K562 (cell line): Measurements from ENCODE around the gene TMEM132C. TPM values are rescaled to one million over a fixed set of nuclear protein-coding genes. Genes with fewer than 3 reads are reported as not detected.

Experiments
- ATAC-seq: fragments of 200-7000 bp; cut with Tn5 transposase; 3 replicates; pipeline ENCODE4 v1.9.1; 2020; ENCODE audit warnings: moderate library complexity
- BruUV-seq: library from RNA; stranded (reverse); fragments of 400-500 nt; replicated peaks from 2 replicates; lab custom pipeline; 2021; lab: Mats Ljungman, UMichigan
- CTCF ChIA-PET: fragments of 300-600 bp; formaldehyde crosslinking; extraction: SDS; loops from one replicate; lab custom pipeline; 2021; ENCODE audit warnings: low intra/inter-chr PET ratio; lab: Yijun Ruan, JAX
- POLR2A ChIA-PET: fragments of 300-600, 350-650 bp; sonication (Branson Sonifier 250); formaldehyde crosslinking; extraction: SDS; loops from one replicate; lab custom pipeline; 2021; ENCODE audit warnings: antibody characterized with exemption, inconsistent platforms; lab: Yijun Ruan, JAX
- DNase-seq, 4 experiments: peaks; one replicate each; pipeline versions ENCODE4 v3.0.0 to v3.0.0-alpha.2; 2011 to 2018; ENCODE audit warnings: low spot score in 3 of 4, mixed read lengths in 3 of 4; ENCODE audit errors: extremely low read depth in 1 of 4
- FAIRE-seq: peaks from 2 replicates; lab custom pipeline; 2011; peaks lifted over from hg19 to GRCh38; lab: Jason Lieb, UNC
- H2AFZ ChIP-seq: 2 replicates; pipeline ENCODE4 v1.6.0; 2011; ENCODE audit warnings: low read depth, low read length, control low read depth, inconsistent platforms
- H3K27ac ChIP-seq: fragments of 200-600 bp; 3 replicates; pipeline ENCODE4 v1.8.0; 2011; ENCODE audit warnings: low read depth, mild to moderate bottlenecking, control low read depth, inconsistent platforms, low read length, moderate library complexity, mixed read lengths; ENCODE audit errors: extremely low read depth
- H3K27me3 ChIP-seq, 2 experiments: fragments of 300-600 bp in 1 of 2; 2 replicates in 1 of 2; 3 replicates in 1 of 2; pipeline versions ENCODE4 v1.6.0 to v1.8.0; 2011; ENCODE audit warnings: inconsistent platforms in 2 of 2, low read length in 2 of 2, mild to moderate bottlenecking in 1 of 2, mixed read lengths in 1 of 2, moderate library complexity in 1 of 2; ENCODE audit not compliant: control insufficient read depth in 2 of 2, insufficient read depth in 2 of 2
- H3K36me3 ChIP-seq: fragments of 300-600 bp; 3 replicates; pipeline ENCODE4 v1.8.0; 2011; ENCODE audit warnings: mild to moderate bottlenecking, low read length, inconsistent platforms; ENCODE audit not compliant: control insufficient read depth, insufficient read depth
- H3K4me1 ChIP-seq, 2 experiments: fragments of 200-600 bp in 1 of 2; replicated peaks in 1 of 2; 2 replicates in 1 of 2; 3 replicates in 1 of 2; pipeline versions ENCODE4 v1.5.1 to v1.8.0; 2011; ENCODE audit warnings: inconsistent platforms in 2 of 2, low read length in 2 of 2, mild to moderate bottlenecking in 1 of 2, mixed read lengths in 1 of 2, moderate library complexity in 1 of 2; ENCODE audit not compliant: control insufficient read depth in 2 of 2, insufficient read depth in 2 of 2
- H3K4me2 ChIP-seq: 2 replicates; pipeline ENCODE4 v1.6.1; 2011; ENCODE audit warnings: low read length, control low read depth, inconsistent platforms, mixed read lengths; ENCODE audit not compliant: insufficient read depth
- H3K4me3 ChIP-seq: fragments of 200-600 bp; sonication (generic), shearing (Covaris generic); 2 replicates; pipeline ENCODE4 v1.5.1; 2016; ENCODE audit warnings: control low read depth, inconsistent platforms
- H3K79me2 ChIP-seq: fragments of 200-600 bp; 3 replicates; pipeline ENCODE4 v1.8.0; 2011; ENCODE audit warnings: low read length, inconsistent platforms; ENCODE audit not compliant: control insufficient read depth, insufficient read depth
- H3K9ac ChIP-seq, 2 experiments: 2 replicates each; pipeline versions ENCODE4 v1.6.0 to v1.6.1; 2011; ENCODE audit warnings: low read depth in 2 of 2, low read length in 2 of 2, control low read depth in 1 of 2, inconsistent platforms in 1 of 2, mild to moderate bottlenecking in 1 of 2, mixed read lengths in 1 of 2; ENCODE audit not compliant: insufficient read depth in 1 of 2
- H3K9me1 ChIP-seq: one replicate; pipeline ENCODE4 v1.6.0; 2011; ENCODE audit warnings: inconsistent platforms, mild to moderate bottlenecking, low read length, moderate library complexity; ENCODE audit not compliant: control insufficient read depth, insufficient read depth
- H3K9me3 ChIP-seq: replicated peaks from 2 replicates; pipeline ENCODE4 v1.5.1; 2011; ENCODE audit warnings: low read depth, low read length, inconsistent platforms; ENCODE audit not compliant: control insufficient read depth, insufficient read depth
- H4K20me1 ChIP-seq: replicated peaks from 2 replicates; pipeline ENCODE4 v1.6.1; 2011; ENCODE audit warnings: low read length, inconsistent platforms, mixed read lengths; ENCODE audit not compliant: control insufficient read depth, insufficient read depth
- DEAF1 ChIP-seq: fragments of 450-650 bp; formaldehyde crosslinking; IDR thresholded peaks from 2 replicates; pipeline ENCODE4 v1.4.0; 2020; ENCODE audit warnings: mild to moderate bottlenecking, moderate library complexity
- ELF4 ChIP-seq: fragments of 450-650 bp; formaldehyde crosslinking; IDR thresholded peaks from 2 replicates; pipeline ENCODE4 v1.4.0; 2022; ENCODE audit warnings: missing genetic modification characterization
- FOXP1 ChIP-seq: sonication (generic); formaldehyde crosslinking; IDR thresholded peaks from 2 replicates; pipeline ENCODE4 v1.8.0; 2022; ENCODE audit warnings: mild to moderate bottlenecking, missing genetic modification reagents
- TAF15 ChIP-seq: fragments of 200-400 bp; formaldehyde crosslinking; IDR thresholded peaks from 2 replicates; pipeline ENCODE4 v1.6.1; 2017; ENCODE audit warnings: mild to moderate bottlenecking, low read depth, low read length, moderate library complexity
- TAF9B ChIP-seq: fragments of 450-650 bp; IDR thresholded peaks from 2 replicates; pipeline ENCODE4 v1.6.1; 2018; ENCODE audit warnings: mild to moderate bottlenecking; ENCODE audit not compliant: partially characterized antibody
- TOE1 ChIP-seq, 2 experiments: fragments of 450-650 bp in 1 of 2; sonication (generic) in 1 of 2; formaldehyde crosslinking in 1 of 2; IDR thresholded peaks; 2 replicates each; pipeline versions ENCODE4 v1.7.1 to v1.8.0; 2016 to 2022; ENCODE audit warnings: borderline replicate concordance in 2 of 2, mild to moderate bottlenecking in 2 of 2, antibody characterized with exemption in 1 of 2, inconsistent platforms in 1 of 2, low read depth in 1 of 2, missing genetic modification reagents in 1 of 2, moderate library complexity in 1 of 2
- ZBTB7A ChIP-seq: IDR thresholded peaks from 2 replicates; pipeline ENCODE4 v1.6.1; 2011; ENCODE audit warnings: low read depth, mild to moderate bottlenecking, low read length, moderate library complexity, borderline replicate concordance; ENCODE audit not compliant: control insufficient read depth
- ZNF318 ChIP-seq, 2 experiments: fragments of 450-650 bp; IDR thresholded peaks; 2 replicates each; pipeline ENCODE4 v1.6.1; 2016; ENCODE audit warnings: mild to moderate bottlenecking in 2 of 2, borderline replicate concordance in 1 of 2, low read depth in 1 of 2, moderate library complexity in 1 of 2
- ZNF699 ChIP-seq: fragments of 250-450 bp; sonication (Bioruptor Pico); IDR thresholded peaks from 2 replicates; pipeline ENCODE4 v1.8.0; 2021; ENCODE audit warnings: mild to moderate bottlenecking, moderate library complexity; ENCODE audit not compliant: insufficient replicate concordance
- ZNF76 ChIP-seq: fragments of 250-450 bp; sonication (Bioruptor Pico); IDR thresholded peaks from 2 replicates; pipeline ENCODE4 v1.4.0; 2020; ENCODE audit warnings: mild to moderate bottlenecking, moderate library complexity, borderline replicate concordance
- WGBS: fragments of 100-300 bp; shearing (Covaris generic); methylation state at CpG from one replicate; pipeline ENCODE4 v1.1.6; 2016; ENCODE audit warnings: low coverage, mixed read lengths; ENCODE audit not compliant: insufficient coverage; ENCODE audit errors: missing lambda C conversion rate; 5-methylcytosine and 5-hydroxymethylcytosine counted together
- in situ Hi-C: fragments of 300-500 bp; cut with MboI; formaldehyde crosslinking; loops from 4 replicates; pipeline ENCODE4 v1.15.0; 2018; ENCODE audit warnings: inconsistent platforms, mixed read lengths
- intact Hi-C: fragments of 100-400 bp; cut with micrococcal nuclease; formaldehyde crosslinking; loops from 2 replicates; pipeline ENCODE4 v1.14.2; 2022
- polyA plus RNA-seq, 8 experiments: library from polyadenylated mRNA; depleted of rRNA in 4 of 8; stranded (reverse) in 5 of 8; unstranded in 3 of 8; fragments of >200 nt; fragmentation: Nextera tagmentation in 2 of 8; fragmentation: Illumina TruSeq in 1 of 8; extraction: Ambion mirVana in 2 of 8; extraction: Trizol in 1 of 8; gene quantifications; 2 replicates each; pipeline versions ENCODE4 v1.2.1 to v1.2.3, GENCODE V29; 2011 to 2014; ENCODE audit warnings: inconsistent platforms in 1 of 8, missing spikeins in 1 of 8
- total RNA-seq, 7 experiments: library from RNA; depleted of rRNA in 6 of 7; stranded (reverse); fragments of >200 nt in 6 of 7; fragmentation: Illumina TruSeq in 2 of 7; extraction: Trizol in 2 of 7; gene quantifications; 2 replicates each; pipeline versions ENCODE4 v1.2.1 to v1.2.3, GENCODE V29; 2011 to 2021; ENCODE audit warnings: low replicate concordance in 1 of 7

TMEM132C gene
- total and polyA plus RNA-seq, 9 of the 15 experiments (the other 6 are each of a cell fraction or from before 2014, with no cell fraction given): not detected

- no peaks in the 10 kb centered on the region for H3K9me1 ChIP-seq
- no peak overlapping the region for H3K4me2 ChIP-seq
- H3K4me3 ChIP-seq: no peak overlapping the region
- no peak overlapping the region for H3K27ac ChIP-seq
- WGBS: 10% methylated on average over 1 of the region's 1 CpG
- intact Hi-C loops: no loop called here
- no peak overlapping the region for H3K9ac ChIP-seq
- no peaks in the 10 kb centered on the region for H3K9me3 ChIP-seq
- peaks cover 0 to 15% of the 10 kb centered on the region in 2 experiments; a peak in 3 of 5 replicates for H3K27me3 ChIP-seq
- FAIRE-seq (no peak), DNase-seq (no peak), ATAC-seq (no peak)
- no TSS peak for BruUV-seq
- no peaks in the 10 kb centered on the region for H3K36me3 ChIP-seq
- no peak for TF ChIP-seq TOE1 (IDR thresholded peaks at IDR 0.05; ENCODE audit: borderline replicate concordance)
- TF ChIP-seq TOE1 (CRISPR knock-in tag; IDR thresholded peaks at IDR 0.05; ENCODE audit: borderline replicate concordance, low read depth): no peak
- no peak for TF ChIP-seq TAF15
- no peak for TF ChIP-seq ZNF76 (CRISPR knock-in tag)
- no peak for TF ChIP-seq ELF4 (CRISPR knock-in tag)
- TF ChIP-seq ZNF318 (IDR thresholded peaks at IDR 0.05; ENCODE audit: borderline replicate concordance in 1 of 2, low read depth in 1 of 2): no peak
- no peak for TF ChIP-seq ZNF699 (CRISPR knock-in tag)
- TF ChIP-seq FOXP1 (CRISPR knock-in tag): no peak
- TF ChIP-seq TAF9B: no peak
- no peak for TF ChIP-seq ZBTB7A
- no peak for TF ChIP-seq DEAF1 (CRISPR knock-in tag)
- POLR2A ChIA-PET: no interaction called here
- H2AFZ ChIP-seq: no peak overlapping the region
- H3K79me2 ChIP-seq: no peaks in the 10 kb centered on the region
- in situ Hi-C loops: no loop called here
- CTCF ChIA-PET: no interaction called here
- H3K4me1 ChIP-seq: no peaks in the 10 kb centered on the region
- 0 out of 2 replicates have a peak, but pooled peaks cover 3% of the 10 kb centered on the region for H4K20me1 ChIP-seq
Measured at GRCh38 chr12:128649902-128650301, 382.9 kb downstream of the TMEM132C start.
